ENCODE data around the gene LRRC36.
A peak's percentile ranks its signal among the peaks of the same experiment; 100 is the strongest.

DNA sequence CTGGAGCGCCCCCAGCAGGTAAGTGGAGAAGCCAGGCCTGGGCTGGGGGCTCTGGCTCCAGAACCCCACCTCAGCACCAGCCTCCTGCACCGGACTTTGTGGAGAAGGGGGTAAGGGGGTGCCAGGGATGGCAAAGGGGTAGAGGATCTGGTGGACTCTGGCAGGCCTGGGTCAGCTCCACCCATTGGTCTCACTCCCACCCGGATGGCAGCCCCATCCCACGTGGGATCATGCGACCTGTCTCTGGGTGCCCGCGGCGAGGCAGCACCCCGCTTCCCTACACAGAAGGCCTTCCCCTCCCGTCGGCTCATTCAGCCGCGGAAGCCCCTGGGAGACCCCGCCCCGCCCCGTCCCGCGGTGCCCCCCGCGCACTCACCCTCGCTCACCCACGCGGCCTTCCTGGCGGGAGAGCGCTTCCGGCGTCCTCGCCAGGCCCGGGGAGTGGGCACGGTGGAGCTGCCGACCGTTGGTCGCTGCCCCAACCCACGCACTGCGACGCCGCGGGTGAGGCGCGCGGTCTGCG is 47.8 kb upstream of the LRRC36 start:
- TF ChIP-seq, protein P1, sequence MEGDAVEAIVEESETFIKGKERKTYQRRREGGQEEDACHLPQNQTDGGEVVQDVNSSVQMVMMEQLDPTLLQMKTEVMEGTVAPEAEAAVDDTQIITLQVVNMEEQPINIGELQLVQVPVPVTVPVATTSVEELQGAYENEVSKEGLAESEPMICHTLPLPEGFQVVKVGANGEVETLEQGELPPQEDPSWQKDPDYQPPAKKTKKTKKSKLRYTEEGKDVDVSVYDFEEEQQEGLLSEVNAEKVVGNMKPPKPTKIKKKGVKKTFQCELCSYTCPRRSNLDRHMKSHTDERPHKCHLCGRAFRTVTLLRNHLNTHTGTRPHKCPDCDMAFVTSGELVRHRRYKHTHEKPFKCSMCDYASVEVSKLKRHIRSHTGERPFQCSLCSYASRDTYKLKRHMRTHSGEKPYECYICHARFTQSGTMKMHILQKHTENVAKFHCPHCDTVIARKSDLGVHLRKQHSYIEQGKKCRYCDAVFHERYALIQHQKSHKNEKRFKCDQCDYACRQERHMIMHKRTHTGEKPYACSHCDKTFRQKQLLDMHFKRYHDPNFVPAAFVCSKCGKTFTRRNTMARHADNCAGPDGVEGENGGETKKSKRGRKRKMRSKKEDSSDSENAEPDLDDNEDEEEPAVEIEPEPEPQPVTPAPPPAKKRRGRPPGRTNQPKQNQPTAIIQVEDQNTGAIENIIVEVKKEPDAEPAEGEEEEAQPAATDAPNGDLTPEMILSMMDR (conservative IDR thresholded peaks at IDR 0.05) = peak; percentile 71
- no peak for TF ChIP-seq EZH2 (IDR thresholded peaks at IDR 0.05; ENCODE audit: low read depth)
